Measurements from ENCODE around the gene FHAD1.

Gene FHAD1

GRCh38 chr1:15246960-15247614 lies at the start of gene FHAD1:
FHAD1 (plus strand) TSS chr1:15247223; CDS start chr1:15251785, 4,562 bp downstream.
- DNase-seq (ENCODE audit: low read depth), result peak; percentile 23

- DNase-seq (ENCODE audit: low read depth), result no peak
Measured at GRCh38 chr1:15197591-15198447, 49.2 kb upstream of the FHAD1 start.

- DNase-seq (ENCODE audit: low read depth), result no peak
Measured at GRCh38 chr1:15198684-15199083, 48.3 kb upstream of the FHAD1 start.

DNA sequence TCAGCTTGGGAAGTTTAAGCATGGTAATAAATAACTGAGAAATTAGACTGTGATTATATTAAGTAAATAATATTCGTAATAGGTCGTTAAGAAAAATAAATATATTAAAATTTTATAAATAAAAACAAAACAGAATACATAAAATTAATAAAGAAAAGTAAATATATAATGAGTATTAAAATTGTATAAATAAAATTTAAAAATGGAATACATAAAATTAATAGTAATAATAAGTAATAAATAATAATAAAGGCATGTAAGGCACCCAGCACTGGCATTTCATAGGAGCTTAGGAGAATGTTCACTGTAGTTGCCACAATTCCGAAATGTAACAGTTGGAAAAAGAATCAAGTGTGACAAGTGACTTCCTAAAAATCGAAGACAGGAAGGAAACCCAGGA lies 45.8 kb upstream of the FHAD1 start:
- no peak for DNase-seq (ENCODE audit: low read depth)

DNA sequence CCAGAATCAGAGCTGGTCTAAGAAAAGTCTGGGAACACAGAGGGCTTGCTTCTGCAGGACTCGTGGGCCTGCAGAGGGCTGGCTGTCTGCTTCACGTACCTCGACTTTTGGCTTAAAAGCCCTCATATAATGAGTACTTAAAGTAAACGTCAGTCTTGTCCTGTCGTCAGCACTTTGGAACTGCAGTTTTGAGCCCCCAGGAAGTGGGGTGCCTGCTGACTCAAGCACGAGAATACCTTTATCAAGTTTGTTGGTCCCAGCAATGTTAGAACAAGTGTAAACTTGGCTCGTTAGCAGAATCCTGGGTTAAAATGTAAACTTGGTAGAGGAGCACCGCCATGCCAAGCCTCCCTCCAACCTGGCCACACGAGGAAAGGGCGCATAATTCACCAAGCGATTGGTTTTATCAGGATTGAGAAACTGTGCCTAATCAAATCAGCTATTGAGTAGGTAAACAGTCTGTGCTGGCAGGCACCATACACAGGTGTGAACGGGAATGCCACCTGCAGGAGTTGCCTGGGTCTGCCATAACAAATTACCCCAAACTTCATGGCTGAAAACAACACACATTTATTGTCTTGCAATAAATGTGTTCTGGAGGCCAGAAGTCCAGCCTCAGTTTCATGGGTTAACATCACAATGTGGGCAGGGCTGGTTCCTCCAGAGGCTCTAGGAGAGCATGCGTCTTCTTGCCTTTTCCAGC lies 45.0 kb upstream of the FHAD1 start:
- no peak for DNase-seq (ENCODE audit: low read depth)

DNA sequence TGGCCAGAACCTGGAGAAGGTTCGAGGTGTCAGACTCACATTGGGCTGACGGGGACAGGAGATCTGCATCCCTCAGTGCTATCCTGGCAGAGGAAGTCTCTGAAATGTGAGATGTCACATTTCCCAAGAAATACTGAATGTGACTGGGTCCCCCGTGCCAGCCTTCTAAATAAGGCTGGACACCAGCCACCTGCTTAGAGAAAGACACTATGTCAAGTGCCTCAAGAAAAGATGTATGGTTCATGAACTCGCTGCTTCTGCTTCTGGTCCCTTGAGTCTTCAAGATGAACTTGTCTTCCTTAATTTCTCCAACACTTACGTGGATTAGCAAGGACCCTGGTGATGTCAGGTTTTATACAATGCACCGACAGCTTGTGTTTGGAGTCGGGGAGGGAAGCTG lies 42.1 kb upstream of the FHAD1 start:
- no peak for DNase-seq (ENCODE audit: low read depth)

GRCh38 chr1:15205586-15206346 lies 41.3 kb upstream of the FHAD1 start:
- no peak for DNase-seq (ENCODE audit: low read depth)

GRCh38 chr1:15206418-15207030 lies 40.5 kb upstream of the FHAD1 start:
- DNase-seq (ENCODE audit: low read depth), result no peak

DNA sequence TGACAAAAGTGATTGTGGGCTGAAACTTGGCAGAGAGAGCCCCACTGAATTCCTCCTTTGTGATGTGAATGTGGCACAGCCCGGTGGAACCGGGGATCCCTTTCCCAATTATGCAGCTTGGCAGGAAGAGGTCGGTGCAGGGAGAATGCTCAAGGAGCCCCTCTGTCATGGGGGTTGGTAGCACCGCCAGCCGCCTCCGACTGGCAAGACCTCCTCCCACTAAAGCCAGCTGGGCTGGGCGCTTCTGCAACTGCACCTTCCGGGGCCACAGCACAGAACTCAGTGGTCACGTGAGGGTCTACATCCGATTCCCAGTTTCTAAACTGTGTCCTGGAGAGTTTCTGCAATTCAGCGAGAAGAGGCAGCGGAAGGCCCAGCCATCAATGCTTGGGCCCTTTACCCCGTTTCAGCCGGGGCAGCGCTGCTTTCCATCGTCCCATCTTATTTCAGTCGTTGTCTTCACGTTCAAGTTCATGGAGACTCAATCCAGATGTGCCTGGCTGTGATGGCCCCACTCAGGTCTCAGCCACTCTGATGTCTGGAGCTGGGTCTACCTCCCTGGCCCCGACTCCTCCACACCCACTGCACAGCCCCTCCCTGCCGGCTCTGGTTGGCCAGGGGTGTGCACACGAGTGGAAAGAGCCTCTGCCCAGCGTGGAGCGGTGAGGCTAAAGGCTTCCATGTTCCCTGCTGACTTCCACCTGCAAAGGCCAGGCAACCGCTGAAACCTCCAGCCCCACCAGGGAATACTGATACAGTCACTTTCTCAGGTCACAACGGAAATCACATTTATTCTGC lies 39.8 kb upstream of the FHAD1 start:
- DNase-seq (ENCODE audit: low read depth), result no peak

DNA sequence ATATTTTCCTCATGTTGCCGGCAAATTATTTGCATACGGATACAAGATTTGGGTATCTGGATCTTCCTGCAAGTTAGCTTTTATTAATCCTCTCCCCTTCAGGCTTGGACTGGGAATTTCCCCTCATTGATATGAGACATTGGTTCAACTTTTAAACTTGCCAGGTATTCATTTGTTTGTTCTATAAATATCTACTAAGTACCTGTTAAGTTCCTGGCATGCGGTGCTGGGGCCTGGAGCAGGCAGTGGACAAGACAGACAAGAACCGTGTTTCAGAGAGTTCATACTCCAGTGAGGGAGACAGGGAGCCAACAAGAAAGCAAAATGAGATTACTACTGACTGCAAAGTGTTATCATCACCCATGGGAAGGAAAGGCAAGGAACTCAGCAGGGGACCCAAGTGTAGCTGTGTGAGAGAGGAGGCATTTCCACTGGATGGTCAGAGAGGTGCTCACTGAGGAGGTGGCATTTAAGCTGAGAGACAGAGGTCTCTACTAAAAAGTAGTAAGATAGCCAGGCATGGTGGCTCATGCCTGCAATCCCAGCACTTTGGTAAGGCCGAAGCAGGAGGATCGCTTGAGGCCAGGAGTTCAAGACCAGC lies 39.1 kb upstream of the FHAD1 start:
- DNase-seq (ENCODE audit: low read depth), result no peak

GRCh38 chr1:15210651-15211375 lies 36.2 kb upstream of the FHAD1 start:
- no peak for DNase-seq (ENCODE audit: low read depth)

GRCh38 chr1:15211424-15211823 lies 35.6 kb upstream of the FHAD1 start:
- DNase-seq (ENCODE audit: low read depth), result no peak

GRCh38 chr1:15212216-15212953 lies 34.6 kb upstream of the FHAD1 start:
- no peak for DNase-seq (ENCODE audit: low read depth)

DNA sequence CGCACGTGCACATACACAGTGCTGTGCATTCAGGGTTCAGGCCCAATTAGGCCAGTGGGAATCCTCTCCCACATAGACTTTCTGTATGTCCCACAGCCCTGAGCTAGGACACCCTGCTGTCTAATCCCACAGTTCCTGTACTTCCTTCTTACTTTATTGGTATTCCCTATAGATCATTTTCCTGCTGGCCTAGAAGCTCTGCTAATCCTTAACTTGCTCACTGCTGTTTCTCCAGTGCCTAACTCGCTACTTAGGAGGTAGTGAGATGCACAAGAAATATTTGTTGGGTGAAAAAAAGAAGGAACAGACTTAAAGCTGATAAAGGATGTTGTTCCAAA lies 34.1 kb upstream of the FHAD1 start:
- no peak for DNase-seq (ENCODE audit: low read depth)

- no peak for DNase-seq (ENCODE audit: low read depth)
Measured at GRCh38 chr1:15213341-15213821, 33.6 kb upstream of the FHAD1 start.

DNA sequence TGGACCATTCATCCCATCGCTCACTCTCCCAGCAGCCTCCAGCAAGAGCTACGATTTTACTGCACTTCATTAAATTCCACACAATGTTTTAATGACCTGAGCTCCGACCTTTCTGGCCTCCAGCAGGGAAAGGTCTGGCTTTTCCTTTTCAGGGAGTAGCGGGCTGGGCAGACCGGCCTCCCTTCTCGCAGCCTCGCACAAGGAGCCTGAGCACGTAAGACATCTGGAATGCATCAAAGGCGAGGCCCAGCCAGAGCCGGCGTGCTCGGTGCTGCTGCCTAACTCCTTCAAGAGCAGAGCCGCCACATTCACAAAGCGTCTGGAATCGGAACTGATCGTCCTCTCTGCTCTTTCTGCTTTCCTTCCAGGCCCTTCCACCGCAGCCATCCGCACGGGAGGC lies 32.5 kb upstream of the FHAD1 start:
- no peak for DNase-seq (ENCODE audit: low read depth)

DNA sequence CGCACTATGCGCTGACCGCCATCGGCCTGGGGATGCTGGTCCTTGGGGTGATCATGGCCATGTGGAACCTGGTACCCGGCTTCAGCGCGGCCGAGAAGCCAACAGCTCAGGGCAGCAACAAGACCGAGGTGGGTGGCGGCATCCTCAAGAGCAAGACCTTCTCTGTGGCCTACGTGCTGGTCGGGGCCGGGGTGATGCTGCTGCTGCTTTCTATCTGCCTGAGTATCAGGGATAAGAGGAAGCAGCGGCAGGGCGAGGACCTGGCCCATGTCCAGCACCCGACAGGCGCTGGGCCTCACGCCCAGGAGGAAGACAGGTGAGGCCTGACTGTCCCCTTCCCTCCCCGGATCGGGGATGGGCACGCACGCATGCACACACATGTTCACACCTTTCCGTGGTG lies 31.9 kb upstream of the FHAD1 start:
- no peak for DNase-seq (ENCODE audit: low read depth)

GRCh38 chr1:15217654-15218053 lies 29.4 kb upstream of the FHAD1 start:
- no peak for DNase-seq (ENCODE audit: low read depth)

Measured in activated T-helper 1 cell treated with Interleukin-2 at 50 U/mL for 16 hours (primary cell).